ENCODE measurements around the gene PER1.

The PER1 gene

GRCh38 chr17:8164815-8165131 is 12.6 kb upstream of the PER1 start:
- DNase-seq, result no peak

GRCh38 chr17:8163978-8164814 is 12.0 kb upstream of the PER1 start:
- peak; percentile 32 for DNase-seq

- peak; percentile 63 for DNase-seq
Measured at GRCh38 chr17:8162997-8163977, 11.1 kb upstream of the PER1 start.

- peak; percentile 23 for DNase-seq
Measured at GRCh38 chr17:8162233-8162996, 10.2 kb upstream of the PER1 start, which contains the start of gene VAMP2. TSS of gene VAMP2 (minus strand) at chr17:8162948. CDS start at chr17:8162879, 69 bp downstream.

- no peak for DNase-seq
Measured at GRCh38 chr17:8161289-8162232, 9.4 kb upstream of the PER1 start.

- no peak for DNase-seq
Measured at GRCh38 chr17:8160741-8161221, 8.6 kb upstream of the PER1 start.

- no peak for DNase-seq
Measured at GRCh38 chr17:8160224-8160577, 8.0 kb upstream of the PER1 start.

GRCh38 chr17:8159459-8160223 is 7.4 kb upstream of the PER1 start:
- no peak for DNase-seq

- DNase-seq, result no peak
Measured at GRCh38 chr17:8159032-8159400, 6.8 kb upstream of the PER1 start.

GRCh38 chr17:8158267-8159031 is 6.2 kb upstream of the PER1 start:
- peak; percentile 75 for DNase-seq

GRCh38 chr17:8156246-8156992 is 4.2 kb upstream of the PER1 start:
- DNase-seq, result peak; percentile 100

- DNase-seq, result no peak
Measured at GRCh38 chr17:8155996-8156245, 3.7 kb upstream of the PER1 start.

GRCh38 chr17:8155231-8155995 is 3.2 kb upstream of the PER1 start:
- no peak for DNase-seq

GRCh38 chr17:8154608-8155155 is 2.5 kb upstream of the PER1 start:
- DNase-seq, result no peak

GRCh38 chr17:8153957-8154607 is 1.9 kb upstream of the PER1 start:
- DNase-seq, result peak; percentile 95

GRCh38 chr17:8153525-8153956 is 1.3 kb upstream of the PER1 start:
- DNase-seq, result peak; percentile 18

- DNase-seq, result no peak
Measured at GRCh38 chr17:8153031-8153451, 837 bp upstream of the PER1 start.

- DNase-seq, result no peak
Measured at GRCh38 chr17:8151641-8152111, 528 bp downstream of the PER1 start.

Measured in NCI-H1694 treated with DMSO at 0.1 percent for 48 hours (cell line).